AG08395 (cell line): ENCODE data around the gene HTR1B.

Experiments used
- DNase-seq: peaks from one replicate; pipeline ENCODE4 v3.0.0; 2012; ENCODE audit warnings: mixed read lengths, low spot score

The HTR1B gene

GRCh38 chr6:77456531-77457248, 6.6 kb downstream of the HTR1B start:
- peak; percentile 91 for DNase-seq

- DNase-seq, result no peak
Observed at GRCh38 chr6:77455271-77455670, 8.0 kb downstream of the HTR1B start.

- DNase-seq, result no peak
Observed at GRCh38 chr6:77454386-77454785, 8.9 kb downstream of the HTR1B start.

GRCh38 chr6:77451466-77451865, 11.8 kb downstream of the HTR1B start:
- DNase-seq, result no peak

GRCh38 chr6:77450924-77451323, 12.4 kb downstream of the HTR1B start:
- no peak for DNase-seq

- no peak for DNase-seq
Observed at GRCh38 chr6:77448546-77448945, 14.7 kb downstream of the HTR1B start.

- no peak for DNase-seq
Observed at GRCh38 chr6:77447254-77447653, 16.0 kb downstream of the HTR1B start.

GRCh38 chr6:77446249-77446648, 17.0 kb downstream of the HTR1B start:
- no peak for DNase-seq

- DNase-seq, result no peak
Observed at GRCh38 chr6:77445214-77445613, 18.1 kb downstream of the HTR1B start.

- DNase-seq, result no peak
Observed at GRCh38 chr6:77440206-77440976, 22.9 kb downstream of the HTR1B start.

GRCh38 chr6:77433888-77434287, 29.4 kb downstream of the HTR1B start:
- DNase-seq, result no peak

- no peak for DNase-seq
Observed at GRCh38 chr6:77430504-77430903, 32.8 kb downstream of the HTR1B start.

- DNase-seq, result no peak
Observed at GRCh38 chr6:77425671-77426070, 37.6 kb downstream of the HTR1B start.

- DNase-seq, result no peak
Observed at GRCh38 chr6:77425216-77425615, 38.1 kb downstream of the HTR1B start.

- DNase-seq, result no peak
Observed at GRCh38 chr6:77424761-77425160, 38.5 kb downstream of the HTR1B start.

- no peak for DNase-seq
Observed at GRCh38 chr6:77416839-77417238, 46.5 kb downstream of the HTR1B start.

- DNase-seq, result no peak
Observed at GRCh38 chr6:77415706-77416105, 47.6 kb downstream of the HTR1B start.
